Activated CD4-positive, alpha-beta T cell treated with anti-CD3 and anti-CD28 coated beads for 1 hour (primary cell): ENCODE data around the gene CUX1.
"Not testable (repeated sequence)": the region's sequence is repeated elsewhere in the genome, so short reads cannot be mapped to it uniquely, and the experiment has no call there.

Source experiments
- DNase-seq: peaks from one replicate; pipeline ENCODE4 v3.0.0-alpha.2; 2020

Gene CUX1

DNA sequence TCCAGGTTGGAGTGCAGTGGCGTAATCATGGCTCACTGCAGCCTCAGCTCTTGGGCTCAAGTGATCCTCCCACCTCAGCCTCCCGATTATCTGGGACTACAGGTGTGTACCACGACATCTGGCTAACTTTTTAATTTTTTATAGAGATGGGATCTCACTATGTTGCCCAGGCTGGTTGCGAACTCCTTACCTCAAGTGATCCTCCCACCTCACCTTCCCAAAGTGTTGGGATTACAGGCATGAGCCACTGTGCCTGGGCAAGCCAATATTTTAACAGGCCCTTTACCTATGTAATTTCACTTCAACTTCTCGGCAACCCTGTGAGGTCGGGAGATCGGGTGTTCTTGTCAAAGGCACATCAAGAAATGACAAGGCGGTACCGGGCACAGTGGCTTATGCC lies 146.3 kb downstream of the CUX1 start:
- DNase-seq, result no peak

DNA sequence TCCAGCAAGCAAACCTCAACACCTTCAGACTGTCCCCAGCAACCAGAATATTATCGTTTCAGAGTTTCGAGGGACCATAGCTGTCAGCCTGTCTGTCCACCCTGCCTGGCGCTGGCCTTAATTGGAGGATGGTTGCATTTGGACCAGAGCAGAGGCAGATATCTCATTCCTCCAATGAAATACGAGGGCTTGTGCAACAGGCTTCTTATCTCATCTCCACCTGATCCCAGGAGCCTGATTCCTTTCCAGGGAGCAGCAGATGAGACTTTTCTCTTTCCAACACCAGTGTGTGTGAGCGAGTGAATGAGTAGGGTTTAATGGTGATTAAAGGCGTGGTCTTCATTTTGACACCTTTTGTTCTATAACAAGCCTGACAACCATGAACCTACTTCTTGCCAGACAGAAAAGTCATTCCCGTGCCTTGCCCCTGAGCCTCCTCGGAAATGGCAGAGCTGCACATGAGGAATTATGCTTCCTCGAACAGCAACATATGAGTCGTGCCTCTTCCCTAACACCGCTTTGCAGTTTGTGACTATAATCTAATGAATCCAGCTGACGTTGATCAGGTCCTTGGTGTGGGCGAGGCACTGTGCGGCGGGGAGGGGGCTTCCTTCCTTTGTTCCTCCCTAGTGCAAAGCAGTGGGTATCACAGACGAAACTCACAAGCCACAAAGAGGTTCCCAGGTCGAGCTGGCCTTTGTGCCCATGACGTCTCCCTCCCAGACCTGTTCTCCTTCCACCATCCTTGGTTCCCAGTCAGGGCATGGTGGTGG lies 147.4 kb downstream of the CUX1 start:
- DNase-seq, result no peak

DNA sequence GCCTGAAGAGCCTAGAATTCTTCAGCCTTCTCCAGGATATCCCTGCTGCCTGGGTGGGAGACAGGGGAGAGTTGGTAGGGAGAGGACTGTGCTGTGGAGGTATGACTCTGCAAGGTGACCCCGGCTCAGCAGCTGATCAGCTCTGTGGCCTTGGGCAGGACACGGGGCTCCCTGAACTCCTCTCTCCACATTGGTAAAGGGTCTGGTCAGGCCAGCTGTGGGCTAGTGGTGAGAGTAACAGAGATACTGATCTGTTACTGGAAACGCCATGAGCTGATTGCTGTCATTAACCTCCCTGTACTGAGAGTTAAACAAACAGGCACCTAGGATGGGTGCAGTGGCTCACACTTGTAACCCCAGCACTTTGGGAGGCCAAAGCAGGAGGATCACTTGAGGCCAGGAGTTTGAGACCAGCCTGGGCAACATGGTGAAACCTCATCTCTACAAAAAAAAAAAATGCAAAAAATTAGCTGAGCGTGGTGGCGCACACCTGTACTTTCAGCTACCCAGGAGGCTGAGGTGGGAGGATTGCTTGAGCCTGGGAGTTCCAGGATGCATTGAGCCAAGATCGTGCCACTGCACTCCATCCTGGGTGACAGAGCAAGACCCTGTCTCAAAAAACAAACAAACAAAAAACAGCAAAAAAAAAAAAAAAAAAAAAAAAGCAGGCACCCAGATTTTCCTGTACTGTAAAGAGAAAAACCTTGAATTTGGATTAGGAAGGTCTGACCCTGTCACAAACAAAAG lies 151.5 kb downstream of the CUX1 start:
- DNase-seq, result no peak

DNA sequence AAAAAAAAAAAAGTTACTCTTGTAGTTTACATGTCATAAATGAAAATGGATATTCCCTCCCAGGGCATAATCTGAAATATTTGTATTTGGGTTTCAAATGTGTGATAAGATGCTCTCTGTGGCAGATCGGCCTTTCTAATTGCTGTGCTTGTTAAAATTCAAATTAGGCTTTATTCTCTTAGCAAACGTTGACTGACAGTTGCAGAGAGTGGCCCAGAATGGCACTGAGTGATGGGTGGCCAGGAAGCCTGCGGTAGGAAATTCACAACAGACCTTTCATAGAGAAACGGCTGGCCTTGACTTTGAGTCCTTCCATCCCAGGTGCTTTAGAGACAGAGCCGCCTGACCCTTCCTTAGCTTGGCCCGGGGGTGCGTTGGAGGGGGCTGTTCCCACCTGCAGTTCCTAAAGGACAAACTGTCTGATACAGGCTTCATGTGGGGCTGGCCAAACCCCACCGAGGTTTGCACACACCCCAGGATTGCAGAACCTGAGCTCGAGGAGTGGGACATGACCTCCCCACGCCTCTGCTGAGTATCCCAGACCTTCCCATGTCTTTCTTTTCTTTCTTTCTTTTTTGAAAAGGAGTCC lies 152.7 kb downstream of the CUX1 start:
- no peak for DNase-seq

DNA sequence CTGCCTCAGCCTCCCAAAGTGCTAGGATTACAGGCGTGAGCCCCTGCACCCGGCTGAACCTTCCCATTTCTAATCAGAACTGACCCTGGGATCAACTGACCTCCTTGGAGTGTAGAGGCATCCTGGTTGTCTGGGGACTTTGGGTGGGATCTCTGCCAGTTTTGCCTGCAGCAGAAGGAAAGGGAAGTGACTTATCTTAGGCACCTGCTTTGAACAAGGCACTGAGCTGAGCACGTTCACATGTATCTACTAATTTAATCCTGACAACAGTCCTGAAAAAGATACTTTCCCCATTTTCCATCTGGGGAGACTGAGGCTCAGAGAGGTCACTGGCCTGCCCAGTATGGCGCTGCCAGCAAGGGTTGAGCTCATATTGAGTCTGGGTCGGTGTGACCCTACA lies 153.4 kb downstream of the CUX1 start:
- DNase-seq, result no peak

DNA sequence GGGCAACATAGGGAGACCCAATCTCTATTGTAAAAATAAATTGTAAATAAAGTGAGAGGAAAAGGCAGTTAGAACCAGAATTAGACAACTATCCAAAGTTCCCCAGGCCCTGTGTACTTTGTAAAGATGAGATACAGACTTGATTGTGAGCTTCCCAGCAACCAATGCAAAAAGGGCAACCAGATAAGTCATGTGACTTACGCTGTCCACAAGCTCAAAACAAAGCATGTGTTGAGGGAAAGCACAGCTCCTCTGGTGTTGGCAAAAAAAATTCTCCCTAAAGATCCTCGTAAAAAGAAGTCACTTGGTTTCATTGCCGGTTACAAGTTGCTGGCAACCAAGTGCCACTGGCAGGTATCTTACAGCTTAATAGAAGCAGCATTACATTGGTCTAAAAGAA lies 154.0 kb downstream of the CUX1 start:
- no peak for DNase-seq

DNA sequence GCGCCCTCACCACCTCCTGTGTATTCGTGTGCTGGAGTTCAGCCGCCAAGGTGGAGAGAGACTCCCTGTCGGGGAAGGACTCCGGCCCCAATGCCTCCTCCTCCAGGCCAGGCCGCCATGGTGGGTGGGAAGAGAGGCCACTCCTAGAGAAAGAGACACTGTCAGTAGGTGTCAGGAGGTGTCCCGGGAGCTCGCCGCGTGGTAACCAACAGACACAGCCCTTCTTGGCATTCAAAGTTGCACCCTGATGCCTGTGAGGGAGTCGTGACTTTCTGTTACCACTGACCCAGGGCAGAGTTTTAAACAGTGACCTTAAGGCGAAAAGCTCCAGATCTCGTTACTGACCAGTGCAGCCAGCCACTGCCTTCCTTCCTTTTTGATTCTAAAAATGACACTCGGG lies 155.2 kb downstream of the CUX1 start:
- DNase-seq, result no peak

DNA sequence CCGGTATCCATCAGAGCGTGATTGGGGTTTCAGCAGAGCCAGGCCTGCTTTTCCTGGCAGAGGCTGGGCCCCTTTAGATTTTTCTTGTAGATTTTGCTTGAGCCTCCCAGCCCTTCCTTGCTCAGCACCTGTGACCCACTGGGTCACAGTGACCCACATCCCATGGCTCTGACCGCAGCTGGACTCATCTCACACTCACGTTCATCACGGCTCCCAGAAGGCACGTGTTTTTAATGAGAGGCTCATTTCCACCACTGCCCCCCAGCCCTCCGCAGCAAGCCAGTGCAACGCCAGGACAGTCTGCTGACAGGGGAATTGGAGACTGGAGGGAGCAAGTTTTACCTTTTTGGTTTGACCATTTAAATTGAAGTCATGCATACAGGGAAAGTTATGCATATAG lies 155.7 kb downstream of the CUX1 start:
- DNase-seq, result no peak

DNA sequence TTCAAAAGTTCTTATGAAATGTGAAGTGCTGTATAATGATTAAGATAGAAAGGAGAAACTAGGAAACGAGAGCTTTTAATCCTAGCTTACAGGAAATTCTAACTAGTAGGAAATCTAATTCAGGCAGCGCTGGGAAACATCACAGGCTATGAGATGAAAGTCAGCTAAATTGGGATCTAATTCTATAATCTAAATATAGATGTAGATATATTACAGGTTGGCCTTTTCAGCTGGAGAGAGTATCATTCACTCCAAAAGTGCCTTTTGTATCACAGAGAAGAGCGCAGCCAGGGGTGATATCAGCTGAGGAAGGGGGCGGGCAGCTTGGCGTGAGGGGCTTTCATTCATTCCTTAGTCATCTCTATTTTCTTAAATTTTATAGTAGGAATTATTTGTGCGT lies 157.0 kb downstream of the CUX1 start:
- DNase-seq, result no peak

DNA sequence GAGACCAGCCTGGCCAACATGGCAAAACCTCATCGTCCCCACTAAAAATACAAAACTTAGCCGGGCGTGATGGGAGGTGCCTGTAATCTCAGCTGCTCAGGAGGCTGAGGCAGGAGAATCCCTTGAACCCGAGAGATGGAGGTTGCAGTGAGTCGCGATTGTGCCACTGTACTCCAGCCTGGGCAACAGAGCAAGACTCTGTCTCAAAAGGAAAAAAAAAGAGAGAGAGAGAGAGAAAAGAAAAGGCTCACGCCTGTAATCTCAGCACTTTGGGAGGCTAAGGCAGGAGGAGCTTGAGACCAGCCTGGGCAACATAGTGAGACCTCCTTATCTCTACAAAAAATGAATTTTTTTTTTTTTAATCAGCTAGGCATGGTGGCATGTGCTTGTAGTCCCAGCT lies 157.6 kb downstream of the CUX1 start:
- DNase-seq, result no peak

DNA sequence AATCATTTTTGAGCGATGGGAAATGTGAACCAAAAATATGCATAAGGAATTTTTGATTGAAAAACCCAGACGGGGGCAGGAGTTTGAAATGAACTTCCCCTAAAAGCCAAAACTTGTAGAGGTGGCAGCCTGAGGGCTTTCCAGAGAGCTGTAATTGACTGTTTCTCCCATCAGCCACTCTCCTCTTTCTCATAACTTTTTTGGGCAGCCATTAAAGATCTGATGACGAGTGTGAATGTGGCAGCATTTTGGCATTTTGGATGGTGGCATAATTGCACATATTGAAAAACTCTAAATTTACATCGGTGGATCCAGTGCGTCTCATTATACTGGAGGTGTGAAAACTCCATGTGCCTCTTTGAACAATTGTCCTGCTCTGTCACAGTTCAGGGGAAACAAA lies 159.0 kb downstream of the CUX1 start:
- DNase-seq, result no peak

DNA sequence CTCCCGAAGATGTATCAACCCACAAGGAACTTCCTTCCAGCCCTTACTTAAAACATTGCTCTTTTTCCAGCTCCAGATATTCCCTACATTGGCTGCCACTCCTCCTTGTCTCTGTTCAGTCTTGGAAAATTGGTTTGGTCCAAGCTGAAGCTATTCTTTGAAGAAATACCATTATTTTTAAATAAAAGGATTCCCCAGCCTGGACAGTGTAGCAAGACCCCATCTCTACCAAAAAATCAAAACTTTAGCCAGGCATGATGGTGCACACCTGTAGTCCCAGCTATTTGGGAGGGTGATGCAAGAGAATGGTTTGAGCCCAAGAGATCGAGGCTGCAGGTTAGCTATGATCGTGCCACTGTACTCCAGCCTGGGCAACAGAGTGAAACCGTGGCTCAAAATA lies 159.8 kb downstream of the CUX1 start:
- DNase-seq, result no peak

DNA sequence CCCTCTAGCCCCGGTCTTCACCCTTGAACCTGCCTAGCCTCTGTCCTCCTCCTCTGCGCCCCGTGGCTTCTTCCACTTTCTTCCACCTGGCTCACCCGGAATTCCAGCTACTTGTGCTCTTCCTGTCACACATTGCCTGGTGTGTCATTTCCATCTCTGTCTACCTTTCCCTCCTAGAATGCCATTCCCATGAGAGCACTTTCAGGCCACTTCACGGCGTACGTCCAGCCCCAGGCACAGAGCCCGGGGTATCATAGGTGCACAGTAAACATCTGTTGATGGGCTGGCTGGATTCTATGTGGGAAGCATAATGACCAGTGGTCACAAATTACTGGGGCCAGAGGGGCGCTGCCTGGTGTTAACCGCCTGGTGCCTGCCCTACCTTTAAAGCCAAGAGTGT lies 161.3 kb downstream of the CUX1 start:
- DNase-seq, result no peak

DNA sequence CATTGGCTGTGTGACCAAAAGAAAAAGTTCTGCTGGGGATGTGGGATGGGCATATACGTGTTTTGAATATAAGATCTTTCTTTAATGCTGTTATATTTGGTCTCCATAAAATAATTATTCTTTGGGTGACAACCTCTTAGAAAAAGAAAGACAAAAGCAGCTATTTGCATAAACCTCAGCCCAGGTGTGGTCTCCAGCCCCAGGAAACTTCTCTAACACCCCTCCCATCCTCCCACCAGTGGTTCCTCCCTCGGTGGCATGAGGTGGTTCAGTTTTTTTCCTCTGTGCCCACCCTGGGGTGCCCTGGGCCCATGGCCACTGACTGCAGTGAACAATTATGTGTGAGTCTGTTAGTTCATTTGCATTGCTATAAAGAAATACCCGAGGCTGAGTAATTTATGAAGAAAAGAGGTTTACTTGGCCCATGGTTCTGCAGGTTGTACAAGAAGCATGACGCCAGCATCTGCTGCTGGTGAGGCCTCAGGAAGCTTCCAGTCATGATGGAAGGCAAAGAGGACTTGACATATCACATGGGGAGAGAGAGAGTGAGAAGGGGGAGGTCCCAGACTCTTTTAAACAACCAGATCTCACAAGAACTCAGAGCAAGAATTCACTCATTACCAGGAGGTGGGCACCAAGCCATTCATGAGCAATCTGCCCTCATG lies 165.9 kb downstream of the CUX1 start:
- no peak for DNase-seq

DNA sequence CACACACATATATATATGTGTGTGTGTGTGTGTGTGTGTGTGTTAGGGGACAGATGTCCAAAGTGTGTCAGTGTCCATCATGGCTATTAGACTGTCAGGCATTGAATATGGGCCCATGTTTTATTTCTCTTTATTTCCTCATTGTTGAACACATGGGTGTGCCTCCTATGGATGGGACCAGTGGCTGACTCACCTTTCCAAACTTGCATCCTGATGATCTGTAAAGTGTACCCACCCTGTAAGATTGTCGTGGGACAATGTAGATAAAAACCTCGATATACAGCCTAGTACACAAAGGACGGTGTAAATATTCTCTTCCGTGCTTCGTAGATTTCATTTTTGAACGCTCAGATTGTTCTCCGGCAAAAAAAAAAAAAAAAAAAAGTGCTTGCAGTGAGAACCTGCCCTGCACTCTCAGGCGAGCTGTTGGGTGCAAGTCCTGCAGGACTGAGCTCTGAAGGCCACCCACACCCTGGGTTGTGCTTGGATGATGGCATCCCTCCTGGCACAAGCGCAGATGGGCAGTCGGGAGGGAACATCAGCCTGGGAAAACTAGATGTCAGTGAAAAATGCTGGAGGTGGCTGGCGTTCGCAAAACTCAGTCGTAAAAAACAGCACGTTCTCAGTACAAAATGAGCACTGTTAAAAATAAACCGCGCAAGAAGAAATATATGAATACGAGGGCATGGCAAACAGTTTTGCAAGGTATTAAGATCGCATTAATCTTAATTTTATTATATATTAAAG lies 166.9 kb downstream of the CUX1 start:
- DNase-seq, result no peak

DNA sequence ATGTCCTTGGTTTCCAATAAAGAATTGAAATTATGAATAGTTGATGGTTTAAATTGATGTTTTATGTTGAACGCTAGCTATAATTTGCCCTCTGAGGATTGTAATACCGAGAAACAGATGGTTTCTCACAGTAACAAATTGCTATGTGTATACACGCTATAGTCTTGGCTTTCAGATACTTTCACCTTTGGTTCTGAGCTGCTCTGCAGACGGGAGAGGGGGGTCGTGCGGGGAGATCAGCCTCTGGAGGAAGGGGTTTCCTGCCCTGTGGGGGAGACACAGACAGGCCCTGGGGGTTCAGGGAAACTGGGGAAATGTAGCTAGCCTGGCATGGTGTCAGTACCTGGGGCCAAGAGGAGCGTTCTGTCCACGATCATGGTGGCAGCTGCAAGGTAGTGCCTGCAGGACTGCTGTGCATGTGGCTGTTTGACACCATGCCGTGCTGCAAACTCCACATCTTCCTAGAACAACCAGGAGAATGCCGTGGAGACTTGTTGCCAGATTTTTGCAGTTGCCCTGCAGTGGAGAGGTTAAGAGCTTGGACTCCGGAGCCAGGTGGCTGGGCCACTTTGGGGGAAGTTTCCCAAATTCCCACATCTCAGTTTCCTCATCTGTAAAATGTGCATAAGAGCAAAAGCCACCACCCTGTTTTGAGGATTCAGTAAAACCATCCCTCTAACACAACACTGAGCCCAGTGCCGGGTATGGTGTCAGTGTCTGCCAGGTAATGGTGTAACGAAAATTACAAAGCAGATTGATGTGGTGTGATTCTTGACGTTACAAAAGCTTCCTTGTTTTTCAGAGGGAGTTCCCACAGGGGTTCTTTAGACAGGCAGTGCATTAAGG lies 167.9 kb downstream of the CUX1 start:
- no peak for DNase-seq

DNA sequence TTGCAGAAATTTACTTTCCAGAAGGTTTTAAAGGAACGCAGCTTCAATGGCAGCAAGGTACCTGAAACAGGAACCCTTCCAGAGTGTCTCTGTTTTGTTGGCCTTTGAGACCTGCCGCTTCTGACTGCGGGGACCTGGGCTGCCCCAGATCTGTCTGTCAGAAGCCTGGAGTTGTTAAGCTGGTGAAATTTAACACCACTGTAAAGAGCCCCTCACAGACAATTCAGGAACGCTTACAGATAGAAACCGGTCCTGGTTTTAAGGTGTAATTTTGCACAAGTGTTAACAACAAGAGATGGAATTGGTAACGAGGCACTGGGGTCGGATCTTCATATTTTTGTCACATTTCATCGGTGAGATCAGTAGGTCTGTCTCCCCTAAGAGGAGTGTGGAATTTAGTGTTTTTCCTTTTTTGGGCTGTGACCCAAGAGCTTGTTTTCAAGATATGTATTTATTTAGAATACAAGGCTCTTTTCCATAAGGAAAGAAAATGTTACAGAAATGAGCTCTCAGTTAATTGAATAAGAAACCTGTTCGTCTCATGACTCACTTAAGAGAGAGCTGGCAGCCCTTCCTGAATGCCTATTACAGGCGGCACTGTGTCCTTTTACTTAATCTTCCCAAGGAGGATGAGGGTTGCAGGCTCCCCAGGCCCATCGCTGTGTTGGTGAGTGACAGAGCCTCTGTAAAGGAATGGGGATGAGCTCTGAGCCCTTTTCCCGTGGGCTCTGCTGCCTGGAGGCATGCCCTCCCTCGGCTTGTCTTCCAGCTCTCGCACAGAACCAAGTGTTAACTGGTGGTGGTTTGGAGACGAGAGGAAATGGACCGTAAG lies 168.7 kb downstream of the CUX1 start:
- DNase-seq, result no peak

DNA sequence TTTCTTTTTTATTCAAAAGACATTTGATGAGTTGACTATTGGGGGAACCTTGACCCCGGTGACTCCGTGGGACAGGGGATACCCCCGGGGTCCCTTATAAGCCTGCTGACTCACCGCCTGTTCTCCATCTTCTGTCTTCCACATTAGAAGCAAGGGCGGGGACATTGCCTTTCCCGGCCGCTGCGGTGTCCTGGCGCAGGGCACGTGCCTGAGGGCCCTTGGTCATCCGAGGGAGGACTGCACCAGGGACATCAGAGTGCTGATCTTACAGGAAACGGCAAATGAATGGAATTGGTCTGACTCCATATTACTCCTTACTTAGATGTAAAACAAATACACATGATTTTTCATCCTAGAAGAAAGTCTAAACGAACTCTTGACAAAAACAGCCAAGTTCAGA lies 170.1 kb downstream of the CUX1 start:
- no peak for DNase-seq

DNA sequence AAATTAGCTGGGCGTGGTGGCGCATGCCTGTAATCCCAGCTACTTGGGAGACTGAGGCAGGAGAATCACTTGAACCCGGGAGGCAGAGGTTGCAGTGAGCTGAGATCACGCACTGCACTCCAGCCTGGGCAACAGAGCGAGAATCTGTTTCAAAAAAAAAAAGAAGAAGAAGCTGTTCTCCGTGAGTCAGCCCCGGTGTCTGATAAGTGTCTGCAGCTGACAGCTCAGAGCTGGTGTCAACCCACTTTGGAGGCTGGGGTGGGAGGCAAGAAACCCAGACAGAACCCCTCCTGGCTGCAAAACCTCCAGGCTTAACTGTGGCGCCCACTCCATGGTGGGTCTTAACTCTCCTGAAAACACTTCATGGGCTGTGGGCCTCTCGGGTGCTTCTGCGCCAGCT lies 170.6 kb downstream of the CUX1 start:
- DNase-seq, result not testable (repeated sequence)

DNA sequence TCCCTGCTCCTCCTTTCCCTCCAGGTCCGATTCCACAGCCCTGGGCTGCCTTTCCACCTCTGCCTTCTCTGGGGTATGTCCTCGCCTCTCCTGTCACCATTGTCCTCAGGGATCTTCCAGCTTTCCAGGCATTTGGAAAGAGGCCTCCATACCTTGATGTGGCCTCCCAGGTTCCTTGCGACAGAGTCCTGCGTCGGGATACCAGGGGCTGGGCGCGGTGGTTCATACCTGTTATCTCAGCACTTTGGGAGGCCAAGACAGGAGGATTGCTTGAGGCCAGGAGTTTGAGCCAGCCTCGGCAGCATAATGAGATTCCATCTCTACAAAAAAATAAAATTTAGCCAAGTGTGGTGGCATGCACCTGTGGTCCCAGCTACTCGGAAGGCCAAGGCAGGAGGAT lies 171.1 kb downstream of the CUX1 start:
- no peak for DNase-seq

DNA sequence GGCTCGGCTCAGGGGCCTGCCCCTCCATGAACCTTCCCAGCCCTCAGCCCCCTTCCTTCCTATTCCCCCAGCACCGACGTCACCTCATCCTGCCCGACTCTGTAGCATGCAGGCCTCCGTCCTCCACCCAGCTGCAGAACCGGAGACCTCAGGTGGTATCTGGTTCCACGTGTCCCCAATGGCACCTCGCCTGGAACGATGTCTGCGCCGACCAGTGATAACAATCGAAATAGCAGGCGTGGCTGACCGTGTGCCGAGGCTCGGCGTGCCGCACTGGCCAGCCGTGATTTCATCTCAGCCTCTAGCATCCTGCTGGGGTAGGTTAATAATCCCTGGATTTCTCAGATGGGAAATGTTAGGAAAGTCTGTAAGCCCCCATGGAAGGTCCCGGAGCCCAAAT lies 171.7 kb downstream of the CUX1 start:
- no peak for DNase-seq
